ENCODE data around the gene ARL16.

DNA sequence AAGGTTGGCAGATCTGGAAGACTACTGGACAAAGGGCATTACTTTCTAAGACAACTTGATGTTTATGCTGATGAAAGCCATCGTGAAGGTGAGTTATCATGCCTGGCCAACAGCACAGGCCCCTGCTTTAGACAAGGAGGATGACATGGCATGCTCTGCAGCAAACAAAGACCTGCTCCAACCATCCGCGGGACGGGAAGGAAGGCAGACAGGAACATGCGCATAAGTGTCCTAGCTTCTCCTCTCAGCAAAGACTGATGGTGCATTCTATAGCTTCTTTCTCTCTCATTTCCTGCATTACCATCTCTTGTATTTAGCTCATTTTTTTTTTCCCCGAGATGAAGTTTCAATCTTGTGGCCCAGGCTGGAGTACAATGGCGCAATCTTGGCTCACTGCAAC, 52.1 kb downstream of the ARL16 start:
- TF ChIP-seq, protein P1, sequence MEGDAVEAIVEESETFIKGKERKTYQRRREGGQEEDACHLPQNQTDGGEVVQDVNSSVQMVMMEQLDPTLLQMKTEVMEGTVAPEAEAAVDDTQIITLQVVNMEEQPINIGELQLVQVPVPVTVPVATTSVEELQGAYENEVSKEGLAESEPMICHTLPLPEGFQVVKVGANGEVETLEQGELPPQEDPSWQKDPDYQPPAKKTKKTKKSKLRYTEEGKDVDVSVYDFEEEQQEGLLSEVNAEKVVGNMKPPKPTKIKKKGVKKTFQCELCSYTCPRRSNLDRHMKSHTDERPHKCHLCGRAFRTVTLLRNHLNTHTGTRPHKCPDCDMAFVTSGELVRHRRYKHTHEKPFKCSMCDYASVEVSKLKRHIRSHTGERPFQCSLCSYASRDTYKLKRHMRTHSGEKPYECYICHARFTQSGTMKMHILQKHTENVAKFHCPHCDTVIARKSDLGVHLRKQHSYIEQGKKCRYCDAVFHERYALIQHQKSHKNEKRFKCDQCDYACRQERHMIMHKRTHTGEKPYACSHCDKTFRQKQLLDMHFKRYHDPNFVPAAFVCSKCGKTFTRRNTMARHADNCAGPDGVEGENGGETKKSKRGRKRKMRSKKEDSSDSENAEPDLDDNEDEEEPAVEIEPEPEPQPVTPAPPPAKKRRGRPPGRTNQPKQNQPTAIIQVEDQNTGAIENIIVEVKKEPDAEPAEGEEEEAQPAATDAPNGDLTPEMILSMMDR (IDR thresholded peaks at IDR 0.05), result no peak
- no peak for TF ChIP-seq POLR2A (IDR thresholded peaks at IDR 0.05)
